Measurements from ENCODE around the gene STEAP4.

The STEAP4 gene

DNA sequence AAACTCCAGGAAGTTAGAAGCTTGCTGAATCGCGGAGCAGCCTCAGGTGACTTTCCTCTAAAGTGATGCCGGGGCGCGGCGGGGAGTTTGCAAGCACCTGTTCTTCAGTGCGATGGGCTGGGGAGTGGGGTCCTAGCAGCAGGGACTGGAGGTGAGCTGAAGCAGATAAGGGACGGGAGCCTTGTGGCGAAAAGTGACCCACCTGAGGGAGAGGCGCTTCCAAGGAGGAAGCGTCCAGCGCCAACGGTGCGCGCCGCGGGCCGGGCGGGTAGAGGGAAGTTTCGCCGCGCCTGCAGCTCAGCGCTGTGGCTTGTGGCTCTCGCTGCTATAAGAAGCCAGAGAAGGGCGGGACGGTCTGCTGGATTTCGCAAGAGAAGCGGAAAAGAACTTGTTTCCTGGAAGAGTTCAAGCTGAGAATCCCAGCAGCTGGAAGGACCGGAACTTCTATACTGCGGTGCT is at the start of gene STEAP4:
Gene STEAP4, minus strand, starts transcription at position 305 of the 459 bp plus-strand sequence. CDS start 22,625 bp downstream, outside the sequence.
- Histone ChIP-seq H3K9ac (no peak within 1 kb of the TSS), H3K9me3 (no peaks in the 10 kb centered on the region), H3K27me3 (no peaks in the 10 kb centered on the region), H3K4me2 (no peak within 1 kb of the TSS), H3K36me3 (no peaks in the 10 kb centered on the region), H4K20me1 (no peaks in the 10 kb centered on the region), H3K27ac (no peak within 1 kb of the TSS), H3K4me1 (no peaks in the 10 kb centered on the region), H3K4me3 (no peak within 1 kb of the TSS)
- no peak for TF ChIP-seq Cebpa-rat (IDR thresholded peaks at IDR 0.05)

DNA sequence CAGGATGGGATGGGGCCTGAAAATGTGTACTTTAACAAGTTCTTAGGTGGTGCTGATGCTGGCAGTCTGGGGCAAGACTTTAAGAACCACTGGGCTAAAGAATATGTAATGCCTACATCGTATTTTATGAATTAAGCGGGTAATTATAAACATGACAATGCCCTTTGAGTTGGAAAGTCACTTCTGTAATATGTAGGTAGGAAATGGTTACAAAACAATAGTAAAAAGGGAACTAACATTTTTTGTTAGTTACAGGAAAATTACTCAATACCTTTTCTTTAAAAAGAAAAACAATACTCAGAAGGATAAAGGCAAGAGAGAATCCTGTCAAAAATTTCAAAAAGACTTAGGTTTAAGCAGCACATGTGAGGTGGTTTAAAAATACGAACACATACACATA is 48.3 kb upstream of the STEAP4 start:
- TF ChIP-seq Cebpa-rat (IDR thresholded peaks at IDR 0.05), result no peak
- H3K9me3 ChIP-seq, result no peaks in the 10 kb centered on the region
- no peak overlapping the region for H3K4me3 ChIP-seq
- H3K36me3 ChIP-seq, result no peaks in the 10 kb centered on the region
- no peaks in the 10 kb centered on the region for H4K20me1 ChIP-seq
- no peak overlapping the region for H3K27ac ChIP-seq
- no peak overlapping the region for H3K4me2 ChIP-seq
- H3K4me1 ChIP-seq, result no peaks in the 10 kb centered on the region
- H3K9ac ChIP-seq, result no peak overlapping the region
- H3K27me3 ChIP-seq, result no peaks in the 10 kb centered on the region

DNA sequence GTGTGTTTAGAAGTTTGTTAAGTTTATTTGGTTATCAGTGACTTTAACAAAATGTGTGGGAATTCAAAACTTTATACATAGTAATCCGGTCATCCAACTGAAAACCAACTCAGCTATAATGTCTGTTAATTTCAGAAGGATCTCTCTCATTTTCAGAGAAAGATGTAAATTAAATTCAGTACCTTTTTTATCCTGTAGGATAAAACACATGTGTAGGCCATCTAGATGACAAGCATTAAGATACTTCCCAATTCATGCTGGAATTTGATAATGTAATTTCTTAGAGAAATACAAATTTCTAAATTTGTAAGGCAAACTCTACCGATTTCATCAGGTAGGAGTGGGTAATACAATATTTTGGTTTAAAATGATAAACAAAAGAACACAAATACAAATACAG is 43.4 kb upstream of the STEAP4 start:
- H3K27ac ChIP-seq, result no peak overlapping the region
- H4K20me1 ChIP-seq, result no peaks in the 10 kb centered on the region
- no peak overlapping the region for H3K4me2 ChIP-seq
- TF ChIP-seq Cebpa-rat (IDR thresholded peaks at IDR 0.05), result no peak
- H3K27me3 ChIP-seq, result no peaks in the 10 kb centered on the region
- no peaks in the 10 kb centered on the region for H3K36me3 ChIP-seq
- no peaks in the 10 kb centered on the region for H3K9me3 ChIP-seq
- no peaks in the 10 kb centered on the region for H3K4me1 ChIP-seq
- no peak overlapping the region for H3K9ac ChIP-seq
- no peak overlapping the region for H3K4me3 ChIP-seq

DNA sequence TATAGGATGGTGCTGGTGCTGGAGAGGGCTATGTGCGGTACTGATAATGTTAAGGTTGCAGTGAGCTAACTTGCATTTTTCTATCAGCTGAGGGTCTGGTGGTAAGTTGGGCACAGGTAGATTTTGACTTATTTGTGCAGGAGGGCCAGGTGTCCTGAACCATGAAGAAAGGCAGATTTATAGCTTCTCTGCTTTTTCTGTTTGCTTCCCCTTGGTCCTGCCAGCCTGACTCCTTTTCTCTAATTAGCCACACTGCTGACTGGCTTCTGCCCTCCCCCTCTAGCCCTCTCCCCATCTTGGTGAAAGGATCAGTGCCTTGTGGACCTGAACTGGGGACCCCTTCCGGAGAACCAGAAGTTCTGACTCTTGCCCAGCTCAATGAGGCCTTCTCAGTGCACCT is 40.8 kb upstream of the STEAP4 start:
- H3K9me3 ChIP-seq, result no peaks in the 10 kb centered on the region
- H3K4me1 ChIP-seq, result no peaks in the 10 kb centered on the region
- no peak overlapping the region for H3K4me3 ChIP-seq
- no peaks in the 10 kb centered on the region for H3K27me3 ChIP-seq
- H3K36me3 ChIP-seq, result no peaks in the 10 kb centered on the region
- no peaks in the 10 kb centered on the region for H4K20me1 ChIP-seq
- H3K27ac ChIP-seq, result no peak overlapping the region
- H3K4me2 ChIP-seq, result no peak overlapping the region
- TF ChIP-seq Cebpa-rat (IDR thresholded peaks at IDR 0.05), result no peak
- H3K9ac ChIP-seq, result no peak overlapping the region

DNA sequence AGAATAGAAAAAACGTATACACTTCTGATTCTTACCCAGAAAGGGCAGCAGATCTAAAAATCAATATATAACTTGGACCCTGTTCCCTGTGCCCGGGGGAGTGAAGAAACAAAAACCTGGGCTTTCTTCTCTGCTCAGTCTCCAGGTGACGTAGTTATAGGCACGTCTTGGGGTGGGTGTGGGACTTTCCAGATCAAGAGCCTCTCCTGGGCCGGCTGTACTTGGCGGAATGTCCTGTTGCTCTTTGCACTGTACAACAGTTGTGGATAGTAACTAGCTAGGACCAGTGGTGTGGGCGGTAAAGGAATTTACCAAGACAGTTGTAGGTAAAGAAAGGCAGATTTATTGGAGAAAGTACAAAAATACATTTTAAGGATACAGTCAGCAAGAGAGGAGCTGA is 40.4 kb upstream of the STEAP4 start:
- H3K4me1 ChIP-seq, result no peaks in the 10 kb centered on the region
- H3K9me3 ChIP-seq, result no peaks in the 10 kb centered on the region
- no peaks in the 10 kb centered on the region for H3K27me3 ChIP-seq
- H3K4me2 ChIP-seq, result no peak overlapping the region
- H3K9ac ChIP-seq, result no peak overlapping the region
- H3K4me3 ChIP-seq, result no peak overlapping the region
- H4K20me1 ChIP-seq, result no peaks in the 10 kb centered on the region
- TF ChIP-seq Cebpa-rat (IDR thresholded peaks at IDR 0.05), result no peak
- H3K36me3 ChIP-seq, result no peaks in the 10 kb centered on the region
- H3K27ac ChIP-seq, result no peak overlapping the region

DNA sequence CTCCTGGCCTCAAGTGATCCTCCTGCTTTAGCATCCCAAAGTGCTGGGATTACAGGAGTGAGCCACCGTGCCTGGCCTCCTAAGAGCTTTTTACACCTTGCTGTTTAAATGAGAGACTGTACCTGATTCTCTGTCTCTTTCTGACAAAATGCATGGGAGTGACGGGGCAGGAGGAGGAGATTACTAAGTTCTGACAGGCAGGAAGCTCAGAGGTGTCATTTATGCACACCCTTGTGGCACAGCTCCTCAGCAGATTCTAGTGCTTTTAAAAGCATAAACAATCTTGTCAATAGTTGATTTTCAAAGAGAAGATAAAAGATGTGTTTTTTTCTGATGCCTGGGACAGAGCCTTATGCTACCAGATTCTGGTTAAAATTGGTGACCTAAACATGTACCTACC is 39.7 kb upstream of the STEAP4 start:
- H3K9ac ChIP-seq, result no peak overlapping the region
- no peaks in the 10 kb centered on the region for H3K4me1 ChIP-seq
- TF ChIP-seq Cebpa-rat (IDR thresholded peaks at IDR 0.05), result no peak
- H3K36me3 ChIP-seq, result no peaks in the 10 kb centered on the region
- no peaks in the 10 kb centered on the region for H3K27me3 ChIP-seq
- H4K20me1 ChIP-seq, result no peaks in the 10 kb centered on the region
- H3K4me3 ChIP-seq, result no peak overlapping the region
- no peak overlapping the region for H3K4me2 ChIP-seq
- H3K9me3 ChIP-seq, result no peaks in the 10 kb centered on the region
- no peak overlapping the region for H3K27ac ChIP-seq

DNA sequence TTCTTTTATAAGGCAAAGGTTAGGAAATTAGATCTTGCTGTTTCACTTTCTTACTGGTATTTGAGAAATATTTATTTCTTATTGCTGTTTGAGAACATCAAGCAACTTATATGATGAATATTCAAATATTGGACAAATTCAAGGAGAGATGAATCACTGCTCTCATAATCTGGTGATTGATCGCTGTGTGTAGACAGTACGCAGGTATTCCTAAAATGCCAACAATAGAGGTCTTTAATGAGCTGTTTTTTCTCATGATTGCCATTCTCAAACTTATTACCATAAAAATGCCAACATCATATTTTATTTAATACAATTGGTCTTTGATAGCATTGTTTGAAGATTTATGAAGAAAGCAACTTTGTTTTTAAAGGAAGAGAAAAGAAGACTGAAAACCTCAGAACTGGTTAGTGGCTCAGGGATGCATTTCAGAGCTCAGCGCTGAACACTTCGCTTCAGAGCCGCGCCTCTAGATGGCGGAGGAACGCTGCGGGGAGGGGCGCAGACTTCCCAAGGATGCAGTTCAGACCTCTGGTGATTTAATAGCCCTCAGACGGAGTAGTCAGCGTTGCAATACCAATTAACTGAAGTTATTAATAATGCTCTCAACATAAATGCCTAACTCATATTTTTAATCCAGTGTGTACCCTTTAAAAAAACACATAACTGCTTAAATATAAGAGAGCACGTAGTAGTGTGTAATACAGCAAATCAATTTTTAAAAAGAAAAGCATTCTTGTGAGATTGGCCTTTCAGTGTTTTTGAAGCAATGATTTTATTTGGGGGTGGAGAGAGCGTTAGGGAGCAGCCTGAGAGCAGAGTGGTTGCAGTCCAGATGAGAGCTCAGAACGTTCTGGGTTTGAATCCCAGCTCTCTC is 38.5 kb upstream of the STEAP4 start:
- Histone ChIP-seq H3K4me3 (no peak overlapping the region), H3K27ac (no peak overlapping the region), H3K4me2 (no peak overlapping the region), H4K20me1 (no peaks in the 10 kb centered on the region), H3K36me3 (no peaks in the 10 kb centered on the region), H3K9me3 (no peaks in the 10 kb centered on the region), H3K4me1 (no peaks in the 10 kb centered on the region), H3K27me3 (no peaks in the 10 kb centered on the region), H3K9ac (no peak overlapping the region)
- no peak for TF ChIP-seq Cebpa-rat (IDR thresholded peaks at IDR 0.05)

DNA sequence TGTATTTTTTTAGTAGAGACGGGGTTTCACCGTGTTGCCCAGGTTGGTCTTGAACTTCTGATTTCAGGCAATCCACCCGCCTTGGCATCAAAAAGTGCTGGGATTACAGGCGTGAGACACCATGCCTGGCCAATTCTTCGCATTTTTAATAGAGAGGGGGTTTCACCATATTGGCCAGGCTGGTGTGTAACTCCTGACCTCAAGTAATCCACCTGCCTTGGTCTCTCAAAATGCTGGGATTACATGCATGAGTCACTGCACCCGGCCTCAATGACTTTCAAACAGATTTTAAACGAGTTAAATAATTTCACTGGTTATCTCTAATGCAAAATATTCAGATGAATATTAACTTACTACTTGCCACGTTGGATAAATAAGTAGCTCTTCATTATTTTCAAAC is 37.6 kb upstream of the STEAP4 start:
- Histone ChIP-seq H3K27me3 (no peaks in the 10 kb centered on the region), H3K9me3 (no peaks in the 10 kb centered on the region), H3K36me3 (no peaks in the 10 kb centered on the region), H4K20me1 (no peaks in the 10 kb centered on the region), H3K9ac (no peak overlapping the region), H3K4me3 (no peak overlapping the region), H3K4me1 (no peaks in the 10 kb centered on the region), H3K27ac (no peak overlapping the region), H3K4me2 (no peak overlapping the region)
- no peak for TF ChIP-seq Cebpa-rat (IDR thresholded peaks at IDR 0.05)

DNA sequence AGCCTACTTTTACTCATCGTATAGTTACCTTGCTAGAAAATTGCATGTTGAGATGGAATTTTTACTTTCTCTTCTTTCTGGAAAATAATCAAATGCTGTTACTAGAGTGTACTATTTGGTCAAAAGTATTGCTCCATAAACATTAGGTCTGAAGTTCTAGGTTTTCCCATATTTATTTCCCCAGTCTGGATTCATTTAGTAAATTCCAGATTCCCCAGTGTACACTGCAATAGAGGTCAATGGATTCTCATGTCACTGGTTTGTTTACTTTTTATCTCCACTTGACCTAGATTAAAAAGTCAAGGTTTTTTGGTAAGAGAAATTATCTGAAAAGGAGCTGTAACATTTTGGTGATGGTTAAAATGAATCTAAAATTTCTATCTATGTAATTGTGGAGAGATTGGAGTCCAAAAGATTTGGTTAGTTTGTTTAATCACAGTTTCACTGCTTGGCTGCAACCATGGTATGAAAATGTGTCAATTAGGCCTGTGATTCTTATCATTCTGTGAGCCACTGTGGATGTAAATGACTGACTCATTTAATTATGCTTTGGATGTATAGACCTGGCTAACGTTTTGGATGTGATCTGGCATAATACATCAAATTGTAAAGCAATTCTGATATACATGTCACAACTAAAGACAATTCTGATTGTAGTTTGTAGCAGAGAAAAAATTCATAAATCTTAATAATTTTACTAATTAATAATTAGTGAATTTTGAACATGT is 32.7 kb upstream of the STEAP4 start:
- Histone ChIP-seq H3K36me3 (no peaks in the 10 kb centered on the region), H3K27ac (no peak overlapping the region), H4K20me1 (no peaks in the 10 kb centered on the region), H3K4me2 (no peak overlapping the region), H3K4me3 (no peak overlapping the region), H3K9me3 (no peaks in the 10 kb centered on the region), H3K27me3 (no peaks in the 10 kb centered on the region), H3K9ac (no peak overlapping the region), H3K4me1 (no peaks in the 10 kb centered on the region)
- TF ChIP-seq Cebpa-rat (IDR thresholded peaks at IDR 0.05), result no peak

DNA sequence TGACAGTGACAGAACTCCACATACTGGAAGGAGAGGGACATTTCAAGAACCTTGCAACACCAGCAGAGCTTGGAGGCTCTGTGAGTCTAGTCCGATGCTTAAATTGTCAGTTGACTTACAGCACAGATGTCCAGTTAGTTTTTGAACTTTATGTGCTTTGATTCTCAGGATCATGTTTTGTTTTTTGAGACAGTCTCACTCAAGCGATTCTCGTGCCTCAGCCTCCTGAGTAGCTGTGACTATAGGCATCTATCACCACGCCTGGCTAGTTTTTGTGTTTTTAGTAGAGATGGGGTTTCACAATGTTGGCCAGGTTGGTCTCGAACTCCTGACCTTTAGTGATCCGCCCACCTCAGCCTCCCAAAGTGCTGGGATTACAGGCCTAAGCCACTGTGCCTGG is 31.8 kb upstream of the STEAP4 start:
- no peak overlapping the region for H3K27ac ChIP-seq
- TF ChIP-seq Cebpa-rat (IDR thresholded peaks at IDR 0.05), result no peak

More for the DNA sequence above, 31.8 kb upstream of the STEAP4 start:
- no peak overlapping the region for H3K9ac ChIP-seq
- no peak overlapping the region for H3K4me2 ChIP-seq
- no peak overlapping the region for H3K4me3 ChIP-seq
- no peaks in the 10 kb centered on the region for H3K4me1 ChIP-seq
- H3K36me3 ChIP-seq, result no peaks in the 10 kb centered on the region
- no peaks in the 10 kb centered on the region for H3K9me3 ChIP-seq
- H4K20me1 ChIP-seq, result no peaks in the 10 kb centered on the region
- H3K27me3 ChIP-seq, result no peaks in the 10 kb centered on the region
